BJ (cell line): ENCODE results near the gene DCLK1. TPM values are rescaled to one million over a fixed set of nuclear protein-coding genes. Genes with fewer than 3 reads are reported as not detected.

Source experiments
- CTCF ChIA-PET: fragments of 350-600 bp; formaldehyde crosslinking; extraction: SDS; loops from one replicate; lab custom pipeline; 2021; ENCODE audit warnings: antibody characterized with exemption, inconsistent platforms; lab: Yijun Ruan, JAX
- POLR2A ChIA-PET: fragments of 300-600 bp; sonication (Branson Sonifier 250); formaldehyde crosslinking; extraction: SDS; loops from one replicate; lab custom pipeline; 2021; ENCODE audit warnings: antibody characterized with exemption; lab: Charles Lee
- DNase-seq: peaks from one replicate; pipeline ENCODE4 v3.0.0-alpha.2; 2011; ENCODE audit warnings: low read depth
- H3K27me3 ChIP-seq: 2 replicates; pipeline ENCODE4 v1.6.0; 2011; ENCODE audit warnings: low read length; ENCODE audit not compliant: control insufficient read depth, insufficient read depth
- H3K36me3 ChIP-seq: 2 replicates; pipeline ENCODE4 v1.5.1; 2011; ENCODE audit warnings: low read length; ENCODE audit not compliant: control insufficient read depth, insufficient read depth
- H3K4me3 ChIP-seq: 2 replicates; pipeline ENCODE4 v1.5.1; 2011; ENCODE audit warnings: low read depth, mild to moderate bottlenecking, control low read depth, low read length
- CTCF ChIP-seq: IDR thresholded peaks from 2 replicates; pipeline ENCODE4 v1.5.1; 2011; ENCODE audit warnings: low read depth, mild to moderate bottlenecking, control low read depth, inconsistent platforms, low read length, moderate library complexity; ENCODE audit not compliant: insufficient read depth
- polyA plus RNA-seq: library from polyadenylated mRNA; depleted of rRNA; stranded (reverse); fragments of >200 nt; gene quantifications from 2 replicates; pipeline ENCODE4 v1.2.3, GENCODE V29; 2011

DCLK1 gene
- polyA plus RNA-seq, 1 experiment = 1.1 TPM

GRCh38 chr13:36038785-36039555 lies 92.2 kb downstream of the DCLK1 start:
- POLR2A ChIA-PET = no interaction called here
- DNase-seq = no peak
- Histone ChIP-seq H3K4me3 (no peak overlapping the region), H3K27me3 (no peaks in the 10 kb centered on the region; the same call in 1 of the 2 replicates), H3K36me3 (no peaks in the 10 kb centered on the region)
- CTCF ChIA-PET = interaction anchor here (0.7 kb wide), 1 partner anchor 9 kb away, joined by 3 read pairs; no protein-coding TSS in a partner anchor
- TF ChIP-seq CTCF = no peak

- Histone ChIP-seq H3K4me3 (no peak overlapping the region), H3K27me3 (no peaks in the 10 kb centered on the region), H3K36me3 (no peaks in the 10 kb centered on the region)
- ChIA-PET POLR2A (no interaction called here), CTCF (interaction anchor here (1.1 kb wide), 1 partner anchor 11 kb away, joined by 3 read pairs; no protein-coding TSS in a partner anchor)
- no peak for TF ChIP-seq CTCF
- DNase-seq = no peak
These were observed 98.1 kb downstream of the DCLK1 start for GRCh38 chr13:36033035-36033434.

GRCh38 chr13:36031490-36031889 lies 99.7 kb downstream of the DCLK1 start:
- ChIA-PET CTCF (no interaction called here), POLR2A (no interaction called here)
- H3K4me3 ChIP-seq = no peak overlapping the region
- no peaks in the 10 kb centered on the region for H3K36me3 ChIP-seq
- DNase-seq = no peak
- H3K27me3 ChIP-seq = no peaks in the 10 kb centered on the region
- no peak for TF ChIP-seq CTCF

GRCh38 chr13:36030670-36031331 lies 100.4 kb downstream of the DCLK1 start:
- Histone ChIP-seq H3K36me3 (no peaks in the 10 kb centered on the region), H3K27me3 (no peaks in the 10 kb centered on the region), H3K4me3 (no peak overlapping the region)
- no peak for TF ChIP-seq CTCF
- CTCF ChIA-PET = interaction anchor here (0.6 to 1.1 kb wide), 2 partner anchors 9 to 15 kb away, joined by 3 read pairs; no protein-coding TSS in a partner anchor
- POLR2A ChIA-PET = no interaction called here
- peak; percentile 7 for DNase-seq

GRCh38 chr13:36029166-36029565 lies 102.0 kb downstream of the DCLK1 start:
- DNase-seq = no peak
- no peak for TF ChIP-seq CTCF
- no peak overlapping the region for H3K4me3 ChIP-seq
- ChIA-PET CTCF (no interaction called here), POLR2A (no interaction called here)
- H3K27me3 ChIP-seq = no peaks in the 10 kb centered on the region
- H3K36me3 ChIP-seq = no peaks in the 10 kb centered on the region
